Measurements from ENCODE around the gene CD320. TPM values are rescaled to one million over a fixed set of nuclear protein-coding genes. Genes with fewer than 3 reads are reported as not detected.
A peak's percentile ranks its signal among the peaks of the same experiment; 100 is the strongest.
"Not testable (repeated sequence)": the region's sequence is repeated elsewhere in the genome, so short reads cannot be mapped to it uniquely, and the experiment has no call there.

Gene CD320
- total RNA-seq = 100 to 1,000 TPM in 1 of 9 donors, 10 to 100 TPM in 8; 29.7 to 129 (median 57.4) TPM
- 10 to 100 TPM; 12.0 to 61.4 (median 34.1) TPM for polyA plus RNA-seq
- long read RNA-seq, donor 1, transcript CD320-201 (5 exons, 1,250 nt) = major isoform, 32 of 34 reads
- long read RNA-seq, donor 1, partial matches to known transcripts = 0 of 34 reads
- long read RNA-seq, donor 1, other reads (novel, unspliced or antisense) = 0 of 34 reads
- long read RNA-seq, donor 2, transcript CD320-201 (5 exons, 1,250 nt) = major isoform, 21 of 21 reads
- long read RNA-seq, donor 2, partial matches to known transcripts = 0 of 21 reads
- long read RNA-seq, donor 2, other reads (novel, unspliced or antisense) = 0 of 21 reads
- long read RNA-seq, donor 3, transcript CD320-201 (5 exons, 1,250 nt) = major isoform, 21 of 21 reads
- long read RNA-seq, donor 3, partial matches to known transcripts = 0 of 21 reads
- long read RNA-seq, donor 3, other reads (novel, unspliced or antisense) = 0 of 21 reads
- long read RNA-seq, donor 4, transcript CD320-201 (5 exons, 1,250 nt) = major isoform, 71 of 76 reads
- long read RNA-seq, donor 4, partial matches to known transcripts = 2 of 76 reads
- long read RNA-seq, donor 4, other reads (novel, unspliced or antisense) = 2 of 76 reads
- long read RNA-seq, donor 5, transcript CD320-201 (5 exons, 1,250 nt) = major isoform, 157 of 171 reads
- long read RNA-seq, donor 5, partial matches to known transcripts = 4 of 171 reads
- long read RNA-seq, donor 5, other reads (novel, unspliced or antisense) = 8 of 171 reads
- long read RNA-seq, donor 6, transcript CD320-201 (5 exons, 1,250 nt) = major isoform, 46 of 54 reads
- long read RNA-seq, donor 6, partial matches to known transcripts = 3 of 54 reads
- long read RNA-seq, donor 6, other reads (novel, unspliced or antisense) = 5 of 54 reads
- long read RNA-seq, donor 7, transcript CD320-201 (5 exons, 1,250 nt) = major isoform, 14 of 16 reads
- long read RNA-seq, donor 7, partial matches to known transcripts = 0 of 16 reads
- long read RNA-seq, donor 7, other reads (novel, unspliced or antisense) = 0 of 16 reads
- long read RNA-seq, donor 8, transcript CD320-201 (5 exons, 1,250 nt) = major isoform, 44 of 49 reads
- long read RNA-seq, donor 8, partial matches to known transcripts = 0 of 49 reads
- long read RNA-seq, donor 8, other reads (novel, unspliced or antisense) = 0 of 49 reads
- long read RNA-seq, donor 9, transcript CD320-201 (5 exons, 1,250 nt) = major isoform, 15 of 16 reads
- long read RNA-seq, donor 9, partial matches to known transcripts = 0 of 16 reads
- long read RNA-seq, donor 9, other reads (novel, unspliced or antisense) = 0 of 16 reads
- long read RNA-seq, donor 10, transcript CD320-201 (5 exons, 1,250 nt) = major isoform, 28 of 28 reads
- long read RNA-seq, donor 10, partial matches to known transcripts = 0 of 28 reads
- long read RNA-seq, donor 10, other reads (novel, unspliced or antisense) = 0 of 28 reads

GRCh38 chr19:8307965-8308866 lies at the start of gene CD320:
Gene CD320 (minus strand): TSS chr19:8308358. CDS start chr19:8308290, 68 bp downstream.
- WGBS, 4 donors = 0 to 1% (median 1%) methylated on average over 27 to 62 of the region's 63 CpGs
- no peak for TF ChIP-seq POLR2A (IDR thresholded peaks at IDR 0.05)
- TF ChIP-seq CTCF (IDR thresholded peaks at IDR 0.05) = no peak
- Histone ChIP-seq H3K36me3 (replicated peaks in 1 of 2) (peaks cover 0 to 19% of the 10 kb centered on the region in 2 donors), H3K4me1 (replicated peaks in 1 of 2) (peaks cover 15 to 22% of the 10 kb centered on the region in 2 donors), H3K9me3 (replicated peaks in 1 of 3) (no peaks in the 10 kb centered on the region), H3K27me3 (no peaks in the 10 kb centered on the region), H3K4me3 (peak within 1 kb of the TSS in 2 of 4 donors; percentile 47 to 59), H3K27ac (peak within 1 kb of the TSS in 4 of 5 donors; percentile 67 to 82 (median 78))
- peak; percentile 90 to 93 (median 91) for DNase-seq
- intact Hi-C loops (cut with DNase I) = no loop called here

DNA sequence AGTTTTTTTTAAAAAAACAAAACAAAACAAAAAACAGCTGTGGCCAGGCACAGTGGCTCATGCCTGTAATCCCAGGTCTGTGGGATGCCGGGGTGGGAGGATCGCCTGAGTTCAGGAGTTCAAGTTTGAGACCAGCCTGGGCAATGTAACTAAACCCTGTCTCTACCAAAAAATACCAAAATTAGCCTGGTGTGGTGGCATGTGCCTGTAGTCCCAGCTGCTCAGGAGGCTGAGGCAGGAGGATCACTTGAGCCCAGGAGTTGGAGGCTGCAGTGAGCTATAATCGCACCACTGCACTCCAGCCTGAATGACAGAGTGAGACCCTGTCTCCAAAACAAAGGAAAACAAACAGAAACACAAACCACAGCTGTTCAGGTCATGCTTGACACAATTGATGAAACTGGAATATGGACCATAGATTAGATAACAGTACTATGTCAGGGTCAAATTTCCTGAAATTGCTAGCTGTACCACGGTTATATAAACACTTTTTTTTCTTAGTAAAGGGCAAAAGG lies 48.9 kb upstream of the CD320 start:
- DNase-seq = no peak
- WGBS, 4 donors = 68 to 75% (median 70%) methylated on average over 4 of the region's 4 CpGs
- H3K36me3 ChIP-seq (replicated peaks in 1 of 2) = no peaks in the 10 kb centered on the region
- intact Hi-C loops (cut with DNase I) = loop anchor here (5.0 to 10.0 kb wide), 3 partner anchors 40 to 228 kb away; partner anchors contain the start of gene PRAM1 (in 1 of the 2)
- TF ChIP-seq POLR2A (IDR thresholded peaks at IDR 0.05) (no peak), CTCF (IDR thresholded peaks at IDR 0.05) (no peak)
- H3K27me3 ChIP-seq = no peaks in the 10 kb centered on the region
- H3K9me3 ChIP-seq (replicated peaks in 1 of 3) = no peaks in the 10 kb centered on the region
- no peak overlapping the region for H3K4me3 ChIP-seq
- peaks cover 5 to 27% of the 10 kb centered on the region in 2 donors for H3K4me1 ChIP-seq (replicated peaks in 1 of 2)
- peak overlapping the region in 1 of 5 donors; percentile 33 for H3K27ac ChIP-seq

- H3K4me3 ChIP-seq = no peak overlapping the region
- peaks cover 5 to 19% of the 10 kb centered on the region in 2 donors for H3K4me1 ChIP-seq (replicated peaks in 1 of 2)
- DNase-seq = peak in 6 of 7 donors; percentile 78 to 89 (median 80)
- H3K27me3 ChIP-seq = no peaks in the 10 kb centered on the region
- 48 to 57% (median 52%) methylated on average over 4 to 6 of the region's 6 CpGs for WGBS, 4 donors
- TF ChIP-seq CTCF (IDR thresholded peaks at IDR 0.05) (no peak), POLR2A (IDR thresholded peaks at IDR 0.05) (peak in 1 of 2 donors; percentile 22)
- intact Hi-C loops (cut with DNase I) = loop anchor here (2.0 to 10.0 kb wide), 4 partner anchors 41 to 229 kb away; partner anchors contain the start of gene PRAM1 (in 1 of the 2)
- H3K27ac ChIP-seq = peak overlapping the region in 4 of 5 donors; percentile 44 to 83 (median 58)
- no peaks in the 10 kb centered on the region for H3K9me3 ChIP-seq (replicated peaks in 1 of 3)
- H3K36me3 ChIP-seq (replicated peaks in 1 of 2) = no peaks in the 10 kb centered on the region
These were observed 47.7 kb upstream of the CD320 start for GRCh38 chr19:8355631-8356402.

DNA sequence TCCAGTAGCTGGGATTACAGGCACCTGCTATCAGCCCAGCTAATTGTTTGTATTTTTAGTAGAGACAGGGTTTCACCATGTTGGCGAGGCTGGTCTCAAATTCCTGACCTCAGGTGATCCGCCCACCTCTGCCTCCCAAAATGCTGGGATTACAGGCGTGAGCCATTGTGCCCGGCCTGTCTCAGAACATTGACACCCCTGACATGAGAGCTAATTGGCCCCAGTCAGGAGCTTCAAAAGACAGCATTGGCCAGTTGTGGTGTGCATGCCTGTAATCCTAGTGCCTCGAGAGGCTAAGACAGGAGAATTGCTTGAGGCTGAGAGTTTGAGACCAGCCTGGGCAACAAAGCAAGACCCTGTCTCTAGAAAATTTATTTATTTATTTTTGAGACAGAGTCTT lies 44.7 kb upstream of the CD320 start:
- H3K27me3 ChIP-seq; H3K36me3 ChIP-seq (replicated peaks in 1 of 2); DNase-seq; H3K9me3 ChIP-seq (replicated peaks in 1 of 3); H3K4me3 ChIP-seq: not testable (repeated sequence)
- intact Hi-C loops (cut with DNase I) = loop anchor here (5.0 to 10.0 kb wide), 3 partner anchors 152 to 232 kb away; partner anchors contain the start of gene PRAM1 (in 1 of the 2)
- peak overlapping the region in 1 of 5 donors; percentile 5 for H3K27ac ChIP-seq
- 40 to 62% (median 59%) methylated on average over 1 to 5 of the region's 5 CpGs for WGBS, 4 donors
- H3K4me1 ChIP-seq (replicated peaks in 1 of 2) = peaks cover 5 to 19% of the 10 kb centered on the region in 2 donors
